ENCODE data around the gene ZNF592.

ZNF592 gene

GRCh38 chr15:84811151-84811550, 62.8 kb downstream of the ZNF592 start:
- no peak for DNase-seq

- DNase-seq: no peak
These were observed 63.4 kb downstream of the ZNF592 start for GRCh38 chr15:84811828-84812227.

- DNase-seq: no peak
These were observed 64.5 kb downstream of the ZNF592 start for GRCh38 chr15:84812842-84813241.

GRCh38 chr15:84813435-84813834, 65.0 kb downstream of the ZNF592 start:
- DNase-seq: no peak

- no peak for DNase-seq
These were observed 65.5 kb downstream of the ZNF592 start for GRCh38 chr15:84813931-84814330.

GRCh38 chr15:84814916-84815315, 66.5 kb downstream of the ZNF592 start:
- DNase-seq: no peak

GRCh38 chr15:84816694-84817465, 68.5 kb downstream of the ZNF592 start, which contains the start of gene ALPK3:
TSS of gene ALPK3 (plus strand) at chr15:84817356. CDS start at chr15:84817453, 97 bp downstream.
- no peak for DNase-seq

- DNase-seq: no peak
These were observed 69.2 kb downstream of the ZNF592 start for GRCh38 chr15:84817466-84818081.

- no peak for DNase-seq
These were observed 70.1 kb downstream of the ZNF592 start for GRCh38 chr15:84818261-84819131.

- DNase-seq: no peak
These were observed 70.9 kb downstream of the ZNF592 start for GRCh38 chr15:84819291-84819768.

- no peak for DNase-seq
These were observed 71.4 kb downstream of the ZNF592 start for GRCh38 chr15:84819791-84820190.

GRCh38 chr15:84821501-84822021, 73.2 kb downstream of the ZNF592 start:
- no peak for DNase-seq

GRCh38 chr15:84822653-84823281, 74.4 kb downstream of the ZNF592 start:
- no peak for DNase-seq

- no peak for DNase-seq
These were observed 75.0 kb downstream of the ZNF592 start for GRCh38 chr15:84823282-84823878.

GRCh38 chr15:84824260-84825007, 76.0 kb downstream of the ZNF592 start:
- no peak for DNase-seq

- DNase-seq: no peak
These were observed 78.0 kb downstream of the ZNF592 start for GRCh38 chr15:84826369-84826823.

GRCh38 chr15:84827246-84827645, 78.9 kb downstream of the ZNF592 start:
- no peak for DNase-seq

GRCh38 chr15:84828086-84828908, 79.9 kb downstream of the ZNF592 start:
- no peak for DNase-seq

- DNase-seq: no peak
These were observed 81.0 kb downstream of the ZNF592 start for GRCh38 chr15:84829428-84829827.

GRCh38 chr15:84830036-84830435, 81.6 kb downstream of the ZNF592 start:
- DNase-seq: no peak

All from activated CD4-positive, alpha-beta T cell treated with anti-CD3 and anti-CD28 coated beads, Interleukin-2, amount 50 U/mL, for 1 hour (primary cell).